ENCODE measurements around the gene DHRS4.

DHRS4 gene

GRCh38 chr14:23936084-23936829, 17.3 kb upstream of the DHRS4 start:
- H3K79me2 ChIP-seq (ENCODE audit: insufficient read depth, low read length), result no peaks in the 10 kb centered on the region
- H3K36me3 ChIP-seq (ENCODE audit: insufficient read depth, low read length), result peaks cover 15% of the 10 kb centered on the region
- no peaks in the 10 kb centered on the region for H3K9me3 ChIP-seq (ENCODE audit: insufficient read depth, low read length, severe bottlenecking)
- H3K4me1 ChIP-seq (ENCODE audit: insufficient read depth, low read length), result no peaks in the 10 kb centered on the region
- H3K4me3 ChIP-seq (ENCODE audit: low read depth in 1 of 2, low read length in 2 of 2), result no peak overlapping the region
- H2AFZ ChIP-seq (ENCODE audit: low read depth, low read length), result no peak overlapping the region
- TF ChIP-seq CTCF (IDR thresholded peaks at IDR 0.05; ENCODE audit: borderline replicate concordance, extremely low read depth, low read length, poor library complexity, severe bottlenecking) (no peak), EZH2 (IDR thresholded peaks at IDR 0.05; ENCODE audit: borderline replicate concordance, low read depth, low read length, severe bottlenecking) (no peak)
- no peaks in the 10 kb centered on the region for H3K27me3 ChIP-seq (ENCODE audit: insufficient read depth, low read length, poor library complexity)
- ATAC-seq (ENCODE audit: insufficient read depth, low read depth), result no peak
- DNase-seq, result no peak
- no peak overlapping the region for H3K4me2 ChIP-seq (ENCODE audit: insufficient read depth, low read length)
- no peaks in the 10 kb centered on the region for H4K20me1 ChIP-seq (ENCODE audit: insufficient read depth, low read length)
- no peak overlapping the region for H3K9ac ChIP-seq (ENCODE audit: low read depth, low read length)
- no peak overlapping the region for H3K27ac ChIP-seq (ENCODE audit: low read length)

GRCh38 chr14:23937203-23937602, 16.4 kb upstream of the DHRS4 start:
- DNase-seq, result no peak
- Histone ChIP-seq H3K79me2 (ENCODE audit: insufficient read depth, low read length) (no peaks in the 10 kb centered on the region), H3K4me1 (ENCODE audit: insufficient read depth, low read length) (no peaks in the 10 kb centered on the region), H3K9me3 (ENCODE audit: insufficient read depth, low read length, severe bottlenecking) (no peaks in the 10 kb centered on the region), H3K4me2 (ENCODE audit: insufficient read depth, low read length) (no peak overlapping the region), H4K20me1 (ENCODE audit: insufficient read depth, low read length) (no peaks in the 10 kb centered on the region), H3K27ac (ENCODE audit: low read length) (no peak overlapping the region), H3K36me3 (ENCODE audit: insufficient read depth, low read length) (peaks cover 15% of the 10 kb centered on the region), H3K27me3 (ENCODE audit: insufficient read depth, low read length, poor library complexity) (no peaks in the 10 kb centered on the region), H2AFZ (ENCODE audit: low read depth, low read length) (no peak overlapping the region), H3K4me3 (ENCODE audit: low read depth in 1 of 2, low read length in 2 of 2) (no peak overlapping the region), H3K9ac (ENCODE audit: low read depth, low read length) (no peak overlapping the region)
- no peak for TF ChIP-seq CTCF (IDR thresholded peaks at IDR 0.05; ENCODE audit: borderline replicate concordance, extremely low read depth, low read length, poor library complexity, severe bottlenecking)
- no peak for TF ChIP-seq EZH2 (IDR thresholded peaks at IDR 0.05; ENCODE audit: borderline replicate concordance, low read depth, low read length, severe bottlenecking)
- ATAC-seq (ENCODE audit: insufficient read depth, low read depth), result no peak

GRCh38 chr14:23938823-23939222, 14.7 kb upstream of the DHRS4 start:
- no peak overlapping the region for H3K4me3 ChIP-seq (ENCODE audit: low read depth in 1 of 2, low read length in 2 of 2)
- H3K4me2 ChIP-seq (ENCODE audit: insufficient read depth, low read length), result no peak overlapping the region
- TF ChIP-seq CTCF (IDR thresholded peaks at IDR 0.05; ENCODE audit: borderline replicate concordance, extremely low read depth, low read length, poor library complexity, severe bottlenecking) (no peak), EZH2 (IDR thresholded peaks at IDR 0.05; ENCODE audit: borderline replicate concordance, low read depth, low read length, severe bottlenecking) (no peak)
- H4K20me1 ChIP-seq (ENCODE audit: insufficient read depth, low read length), result peaks cover 6% of the 10 kb centered on the region; the same call in 1 of the 2 replicates
- no peak overlapping the region for H3K27ac ChIP-seq (ENCODE audit: low read length)
- DNase-seq (no peak), ATAC-seq (ENCODE audit: insufficient read depth, low read depth) (no peak)
- peaks cover 15% of the 10 kb centered on the region for H3K36me3 ChIP-seq (ENCODE audit: insufficient read depth, low read length)
- H3K4me1 ChIP-seq (ENCODE audit: insufficient read depth, low read length), result no peaks in the 10 kb centered on the region
- H3K9ac ChIP-seq (ENCODE audit: low read depth, low read length), result no peak overlapping the region
- no peaks in the 10 kb centered on the region for H3K27me3 ChIP-seq (ENCODE audit: insufficient read depth, low read length, poor library complexity)
- H3K79me2 ChIP-seq (ENCODE audit: insufficient read depth, low read length), result no peaks in the 10 kb centered on the region
- H3K9me3 ChIP-seq (ENCODE audit: insufficient read depth, low read length, severe bottlenecking), result no peaks in the 10 kb centered on the region
- H2AFZ ChIP-seq (ENCODE audit: low read depth, low read length), result no peak overlapping the region

Measured in DND-41 (cell line).